Endothelial cell of umbilical vein (primary cell): ENCODE measurements around the gene EVC.

Experiments used
- CTCF ChIP-seq, 2 donors: IDR thresholded peaks; 1 replicate in 1 of 2; 2 replicates in 1 of 2; pipeline ENCODE4 v1.5.1; 2011; ENCODE audit warnings: low read length in 2 of 2, mild to moderate bottlenecking in 2 of 2, moderate library complexity in 2 of 2, control low read depth in 1 of 2, inconsistent platforms in 1 of 2, low read depth in 1 of 2; ENCODE audit not compliant: insufficient read depth in 1 of 2; ENCODE audit errors: extremely low read depth in 1 of 2
- MYC ChIP-seq: IDR thresholded peaks from one replicate; pipeline ENCODE4 v1.6.1; 2011; ENCODE audit warnings: mild to moderate bottlenecking, low read depth, low read length
- POLR2A ChIP-seq: IDR thresholded peaks from 2 replicates; pipeline ENCODE4 v1.6.1; 2012; ENCODE audit warnings: low read depth, mild to moderate bottlenecking, control low read depth, low read length
- POLR2AphosphoS5 ChIP-seq: IDR thresholded peaks from 2 replicates; pipeline ENCODE4 v1.6.1; 2012; ENCODE audit warnings: low read depth, mild to moderate bottlenecking, control low read depth, low read length, moderate library complexity; ENCODE audit not compliant: insufficient read depth

GRCh38 chr4:5810770-5811430, 99.9 kb downstream of the EVC start:
- TF ChIP-seq MYC = no peak
- TF ChIP-seq CTCF (IDR thresholded peaks at IDR 0.05; ENCODE audit: extremely low read depth in 1 of 2, insufficient read depth in 1 of 2, low read depth in 1 of 2, low read length in 2 of 2) = no peak
- no peak for TF ChIP-seq POLR2A
- TF ChIP-seq POLR2AphosphoS5 = no peak
